GDM1 (cell line): ENCODE results near the gene NUCB1.
A peak's percentile ranks its signal among the peaks of the same experiment; 100 is the strongest.
"Not testable (repeated sequence)": the region's sequence is repeated elsewhere in the genome, so short reads cannot be mapped to it uniquely, and the experiment has no call there.

Source experiments
- DNase-seq: peaks from one replicate; lab custom pipeline; 2025; lab: John Stamatoyannopoulos, UW

The NUCB1 gene

DNA sequence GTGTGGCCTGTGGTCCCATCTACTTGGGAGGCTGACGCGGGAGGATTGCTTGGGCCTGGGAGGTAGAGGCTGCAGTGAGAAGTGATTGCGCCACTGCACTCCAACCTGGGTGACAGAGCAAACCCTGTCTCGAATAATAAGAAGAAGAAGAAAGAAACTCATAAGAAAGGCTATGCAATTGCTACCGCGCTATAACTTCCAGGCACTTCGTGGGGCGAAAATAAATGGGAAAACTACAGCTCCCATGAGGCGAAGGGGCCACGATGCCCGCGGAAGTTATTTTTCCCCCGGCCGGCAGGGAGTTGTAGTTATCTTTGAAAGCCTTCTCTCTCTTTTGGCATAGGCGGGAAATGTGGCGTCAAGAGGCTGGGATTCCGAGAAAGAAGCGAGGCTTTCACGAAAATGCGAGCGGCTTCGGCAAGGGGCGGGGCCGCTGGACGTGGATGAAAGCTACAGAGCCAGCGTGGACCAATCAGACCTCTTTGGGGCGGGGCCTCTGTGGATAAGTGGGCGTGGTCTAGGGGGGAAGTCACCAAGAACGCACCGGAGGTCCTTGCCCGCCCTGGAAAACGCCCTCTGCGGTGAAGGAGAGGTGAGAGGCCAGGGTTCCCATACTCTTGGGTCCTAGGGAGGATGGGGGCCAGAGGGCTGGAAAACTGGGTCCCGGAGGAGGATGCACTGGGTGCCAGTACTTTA is at the start of gene NUCB1:
TSS of gene NUCB1 (plus strand) at position 532 of the 696 bp plus-strand sequence. CDS start 485 bp downstream, outside the sequence.
- peak; percentile 96 for DNase-seq

DNA sequence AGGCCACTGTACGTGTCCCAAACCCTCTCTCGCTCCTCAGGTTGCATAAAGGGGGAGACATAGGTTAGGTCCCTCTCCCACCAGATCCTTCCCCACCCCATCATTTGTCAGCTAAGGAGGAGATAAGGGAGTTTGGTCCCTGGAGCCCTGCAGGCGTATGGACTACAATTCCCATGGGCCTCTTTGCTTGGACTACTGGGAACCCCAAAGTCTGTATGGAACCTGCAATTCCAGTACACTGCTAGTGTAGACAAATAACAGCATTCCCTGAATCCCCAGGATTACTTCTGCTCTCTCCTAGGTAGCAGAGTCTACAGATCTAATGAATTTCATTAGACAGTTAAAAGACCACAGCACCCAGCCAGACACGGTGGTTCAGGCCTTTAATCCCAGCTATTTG is 47.8 kb upstream of the NUCB1 start:
- DNase-seq: no peak

DNA sequence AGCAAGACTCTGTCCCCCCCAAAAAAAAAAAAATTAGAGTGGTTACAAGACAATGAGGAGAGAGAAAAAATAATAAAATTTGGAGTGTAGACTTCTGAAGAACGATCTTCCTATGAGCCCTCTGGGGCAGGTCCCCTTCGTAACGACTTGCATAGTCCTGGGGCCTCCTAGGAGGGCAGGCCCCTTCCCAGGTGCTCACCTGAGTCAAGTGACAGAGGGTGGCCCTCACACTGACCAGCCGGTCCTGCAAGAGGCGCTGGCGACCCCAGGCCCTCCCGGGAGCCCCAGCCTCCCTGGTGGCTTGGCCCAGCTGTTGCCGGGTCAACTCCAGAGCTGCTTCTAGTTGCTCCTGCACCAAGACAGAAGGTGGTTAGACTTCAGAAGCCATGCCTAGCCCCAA is 46.6 kb upstream of the NUCB1 start:
- no peak for DNase-seq

DNA sequence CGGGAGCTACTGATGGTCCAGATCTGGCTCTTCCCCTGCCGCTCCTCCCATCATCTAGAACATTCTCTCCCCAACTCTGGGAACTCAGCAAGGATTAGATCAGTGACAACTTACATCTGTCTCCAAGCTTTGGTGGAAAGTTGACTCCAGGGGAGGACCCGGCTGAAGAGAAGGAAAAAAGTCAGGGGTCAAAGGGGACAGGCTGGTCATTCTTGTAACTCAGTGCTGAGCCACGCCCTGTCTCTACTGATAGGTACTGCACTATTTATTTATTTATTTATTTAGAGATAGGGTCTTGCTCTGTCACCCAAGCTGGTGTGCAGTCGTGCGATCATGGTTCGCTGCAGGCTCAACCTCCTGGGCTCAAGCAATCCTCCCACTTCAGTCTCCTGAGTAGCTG is 46.0 kb upstream of the NUCB1 start:
- no peak for DNase-seq

DNA sequence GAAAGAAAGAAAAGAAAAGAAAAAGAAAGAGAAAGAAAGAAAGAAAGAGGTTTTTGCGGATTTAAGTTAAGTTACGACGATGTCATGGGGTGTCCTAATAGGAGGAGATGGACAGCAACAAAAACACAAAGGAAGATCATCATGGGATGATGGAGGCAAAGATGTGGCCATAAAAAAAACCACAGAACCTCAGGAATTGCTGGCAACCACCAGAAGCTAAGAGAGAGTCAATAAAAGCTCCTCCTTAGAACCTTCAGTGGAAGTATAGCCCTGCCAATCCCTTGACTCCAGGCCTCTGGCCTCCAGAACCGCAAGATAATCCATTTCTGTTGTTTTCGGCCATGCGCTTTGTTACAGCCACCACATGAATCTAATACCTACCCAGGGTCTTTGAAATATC is 43.2 kb upstream of the NUCB1 start:
- DNase-seq: no peak

DNA sequence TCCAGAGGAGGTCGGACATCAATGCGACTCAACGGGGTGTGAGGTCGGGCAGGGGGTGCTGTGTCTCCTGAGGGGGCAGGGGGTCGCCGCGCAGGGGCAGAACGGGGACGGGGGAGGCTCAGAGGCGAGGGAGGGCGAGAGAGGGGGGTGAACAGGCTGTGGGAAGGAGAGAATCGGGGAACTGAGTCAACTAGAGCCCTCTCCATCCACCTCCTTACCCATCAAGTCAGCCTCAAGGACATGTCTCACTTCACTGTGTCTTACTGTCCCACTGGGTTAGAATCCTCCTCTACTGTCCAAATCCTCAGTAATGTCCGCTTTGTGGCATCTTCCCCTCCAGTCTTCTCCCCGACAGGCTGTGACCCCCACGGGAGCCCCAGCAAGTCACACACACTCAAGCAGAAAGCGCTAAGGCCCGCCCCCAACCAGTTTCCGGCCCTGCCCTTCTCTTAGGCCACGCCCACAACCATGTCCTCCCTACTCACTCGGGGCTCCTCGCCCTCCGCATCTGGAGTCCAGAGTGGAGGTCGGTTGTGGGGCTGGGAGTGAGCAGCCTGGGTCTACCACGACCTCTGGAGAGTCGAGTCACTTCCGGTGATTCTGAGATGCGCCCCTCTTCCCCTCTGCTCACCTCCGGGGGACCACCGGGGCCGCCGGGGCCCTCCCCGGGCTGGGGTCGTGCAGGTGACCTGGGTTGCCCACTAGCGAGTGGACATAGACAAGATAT is 41.0 kb upstream of the NUCB1 start:
- peak; percentile 50 for DNase-seq

DNA sequence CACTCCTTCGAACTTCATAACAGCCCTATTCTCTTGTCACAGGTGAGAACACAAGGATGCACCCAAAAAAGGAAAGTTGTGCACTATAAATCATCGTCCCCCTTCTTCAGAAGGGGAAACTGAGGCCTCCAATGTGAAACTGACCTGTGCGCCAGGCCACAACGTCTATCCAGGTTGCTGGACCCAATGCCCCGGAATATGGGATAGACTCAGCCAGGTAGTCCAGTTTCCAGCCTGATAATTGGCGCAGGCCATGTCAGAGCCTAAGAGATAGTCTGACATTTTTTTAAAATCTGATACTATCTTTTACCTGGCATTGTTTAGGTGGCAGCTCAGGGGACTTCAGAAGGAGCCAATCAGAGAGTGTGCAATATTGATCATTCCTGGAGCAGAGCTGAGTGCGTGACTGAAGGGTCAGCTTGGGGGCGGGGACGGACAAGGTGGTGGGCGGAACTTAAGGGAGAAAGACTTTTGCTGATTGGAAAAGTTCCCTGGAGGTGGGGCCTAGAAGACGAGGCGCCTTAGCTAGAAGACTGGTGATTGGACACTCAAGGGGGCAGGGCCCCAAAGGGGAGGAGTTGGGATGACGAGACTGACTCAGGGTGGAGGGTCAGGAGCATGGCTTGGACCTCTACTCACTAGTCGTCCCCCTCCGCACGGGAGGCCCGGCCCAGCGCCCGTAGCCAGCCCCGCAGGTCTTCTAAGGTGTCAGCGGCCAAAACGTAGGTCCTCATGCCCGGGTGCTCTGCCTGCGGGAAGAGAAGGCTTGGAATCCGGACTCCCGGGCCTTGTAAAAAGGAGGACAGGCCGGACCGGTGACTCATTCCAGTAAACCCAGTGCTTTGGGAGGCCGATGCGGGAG is 40.2 kb upstream of the NUCB1 start:
- no peak for DNase-seq

DNA sequence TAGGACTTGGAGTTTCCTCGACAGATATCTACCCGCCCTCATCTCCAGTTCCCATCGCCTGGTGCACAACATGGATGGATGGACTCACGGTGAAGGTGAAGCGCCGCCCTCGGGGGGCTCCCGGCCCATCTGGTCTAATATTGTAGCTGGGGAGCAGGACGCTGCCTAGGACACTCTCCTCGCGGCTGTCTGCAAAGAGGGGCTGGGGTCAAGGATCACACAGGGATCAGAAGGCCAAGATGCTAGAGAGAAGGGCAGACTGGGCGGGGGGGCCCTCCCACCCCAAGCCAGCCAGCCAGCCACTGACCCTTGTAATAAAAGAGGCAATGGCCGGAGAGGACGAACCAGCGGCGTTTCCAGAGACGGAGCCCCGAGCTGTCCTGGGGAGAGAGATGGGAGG is 38.8 kb upstream of the NUCB1 start:
- DNase-seq: no peak

DNA sequence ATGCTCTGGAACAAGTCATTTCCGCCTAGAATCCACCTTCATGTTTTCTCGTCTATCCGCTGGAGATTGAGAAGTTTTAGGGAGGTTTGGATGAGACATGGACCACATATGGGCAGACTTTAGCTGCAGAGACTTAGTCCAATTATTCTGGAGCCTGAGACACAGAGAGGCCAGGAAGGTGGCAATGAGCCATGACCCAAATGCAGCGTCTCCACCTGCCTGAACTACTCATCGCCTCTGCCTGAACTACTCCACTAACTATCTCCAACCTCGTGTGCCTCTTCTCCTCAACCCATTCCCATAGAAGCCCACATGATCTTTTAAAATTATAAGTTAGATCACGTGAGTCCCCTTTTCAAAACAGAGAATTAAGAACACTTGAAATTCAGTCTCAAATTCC is 37.3 kb upstream of the NUCB1 start:
- DNase-seq: no peak

DNA sequence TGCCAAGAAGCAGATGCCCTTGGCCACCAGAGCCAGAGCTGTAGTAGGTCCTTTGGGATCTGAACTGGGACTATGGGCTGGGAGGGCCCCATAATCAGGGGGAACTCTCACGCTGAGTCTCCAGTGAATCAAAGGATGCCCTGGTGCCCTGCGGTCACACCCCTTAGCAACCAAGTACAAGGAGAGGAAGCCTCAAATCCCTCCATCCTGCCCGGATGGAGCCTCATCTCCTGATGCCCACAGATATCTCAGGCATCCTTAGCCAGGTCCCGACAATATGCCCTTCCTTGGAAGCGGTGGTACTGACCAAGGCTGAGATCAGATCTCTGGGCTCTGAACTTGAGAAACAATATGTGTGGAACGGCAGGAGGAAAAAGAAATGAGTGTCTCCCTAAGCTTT is 33.4 kb upstream of the NUCB1 start:
- no peak for DNase-seq

DNA sequence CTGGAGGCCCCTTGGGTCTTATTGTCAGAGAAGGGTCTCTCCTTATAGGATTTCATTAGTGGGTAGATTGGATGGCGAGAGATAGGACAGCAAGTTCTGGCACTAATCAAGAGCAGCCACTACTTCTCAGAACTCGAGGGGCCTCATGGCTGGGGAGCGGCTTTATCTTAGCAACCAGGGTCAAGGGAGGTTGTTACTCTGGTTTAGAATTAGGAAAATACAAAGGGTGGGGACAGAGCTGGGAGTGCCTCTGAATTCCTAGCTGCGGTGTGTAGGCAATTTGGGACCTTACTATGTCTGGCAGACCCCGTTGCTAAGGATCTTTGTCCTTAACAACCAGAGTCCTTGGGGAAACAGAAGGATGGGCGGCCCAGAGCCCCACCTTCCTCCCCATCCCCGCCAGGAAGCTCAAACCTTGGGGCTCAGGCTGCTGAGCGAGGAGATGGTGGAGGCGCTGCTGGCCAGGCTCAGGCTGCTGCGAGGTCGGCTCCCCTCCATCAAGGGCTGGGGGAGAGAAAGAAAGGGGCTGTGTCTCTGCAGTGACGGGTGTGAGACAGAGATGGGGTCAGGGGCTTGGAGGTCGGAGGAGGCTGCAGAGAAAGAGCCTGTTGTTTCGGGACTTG is 32.9 kb upstream of the NUCB1 start:
- DNase-seq: no peak

DNA sequence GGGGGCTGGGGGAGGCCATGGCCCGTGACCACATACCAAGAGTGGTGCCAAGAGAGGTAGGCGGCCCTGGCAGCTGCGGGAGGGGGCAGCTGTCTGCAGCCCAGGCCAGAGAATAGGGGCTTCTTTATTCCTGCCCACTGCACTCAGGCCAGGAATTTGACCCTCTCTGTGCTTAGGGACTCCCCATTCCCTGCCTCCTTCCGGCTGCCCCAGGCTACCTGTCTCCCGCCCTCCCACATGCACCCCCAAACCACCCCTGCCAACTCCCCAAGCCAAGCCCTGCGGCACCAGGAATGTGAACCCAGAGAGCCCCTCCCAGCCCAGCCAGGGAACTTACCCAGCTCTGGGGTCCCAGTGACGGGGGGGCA is 32.4 kb upstream of the NUCB1 start:
- DNase-seq: no peak

DNA sequence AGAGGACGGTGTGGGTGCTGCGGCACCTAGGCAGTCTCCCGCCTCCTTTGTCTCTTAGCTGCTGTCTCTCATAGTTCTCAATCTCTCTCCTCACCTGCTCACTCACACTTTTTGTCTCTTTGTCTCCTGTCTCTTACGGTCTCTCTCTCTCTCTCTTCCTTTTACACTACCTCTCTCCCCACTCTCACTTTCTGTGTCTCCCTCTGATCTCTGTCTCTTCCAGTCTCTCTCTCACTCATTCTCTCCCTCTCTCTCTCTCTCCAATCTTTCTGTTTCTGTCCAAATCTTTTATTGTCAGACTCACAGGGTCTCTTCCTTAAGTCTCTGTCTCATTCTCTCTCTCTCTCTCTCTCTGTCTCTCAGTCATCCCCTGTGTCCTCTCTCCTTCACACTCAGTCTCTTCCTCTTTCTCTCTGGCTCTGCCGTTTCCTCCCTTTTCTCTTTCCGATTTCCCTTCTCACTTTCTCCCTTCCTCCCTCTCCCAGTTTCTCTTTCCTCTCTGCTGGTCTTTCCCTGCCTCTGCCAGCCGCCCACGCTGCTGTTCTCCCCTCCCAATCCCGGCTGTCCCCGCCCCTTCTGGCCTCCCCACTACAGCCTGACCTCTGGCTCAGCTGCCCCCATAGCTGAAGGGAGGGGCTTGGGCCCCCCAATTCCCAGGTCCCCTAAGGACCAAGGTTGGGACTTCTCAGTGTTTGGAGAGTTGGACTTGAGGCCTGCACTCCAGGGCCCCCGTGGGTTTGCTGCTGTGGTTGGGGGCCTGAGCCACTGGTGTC is 31.8 kb upstream of the NUCB1 start, which contains the start of gene PLEKHA4:
TSS of gene PLEKHA4 (minus strand) at position 504 of the 773 bp plus-strand sequence. CDS start 997 bp downstream, outside the sequence.
- no peak for DNase-seq

DNA sequence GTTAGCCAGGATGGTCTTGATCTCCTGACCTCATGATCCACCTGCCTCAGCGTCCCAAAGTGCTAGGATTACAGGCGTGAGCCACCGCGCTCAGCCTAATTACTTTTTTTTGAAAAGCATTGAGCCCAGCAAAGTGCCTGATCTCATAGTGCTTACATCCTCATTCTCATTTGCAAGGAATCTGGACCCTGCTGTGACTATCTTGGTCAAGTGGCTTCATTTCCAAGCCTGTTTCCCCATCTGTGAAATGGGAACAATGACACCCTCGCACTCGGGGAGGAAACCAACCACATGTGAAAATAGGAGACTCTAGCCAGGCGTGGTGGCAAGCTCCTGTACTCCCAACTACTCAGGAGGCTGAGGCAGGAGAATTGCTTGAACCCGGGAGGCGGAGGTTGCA is 30.1 kb upstream of the NUCB1 start:
- no peak for DNase-seq

DNA sequence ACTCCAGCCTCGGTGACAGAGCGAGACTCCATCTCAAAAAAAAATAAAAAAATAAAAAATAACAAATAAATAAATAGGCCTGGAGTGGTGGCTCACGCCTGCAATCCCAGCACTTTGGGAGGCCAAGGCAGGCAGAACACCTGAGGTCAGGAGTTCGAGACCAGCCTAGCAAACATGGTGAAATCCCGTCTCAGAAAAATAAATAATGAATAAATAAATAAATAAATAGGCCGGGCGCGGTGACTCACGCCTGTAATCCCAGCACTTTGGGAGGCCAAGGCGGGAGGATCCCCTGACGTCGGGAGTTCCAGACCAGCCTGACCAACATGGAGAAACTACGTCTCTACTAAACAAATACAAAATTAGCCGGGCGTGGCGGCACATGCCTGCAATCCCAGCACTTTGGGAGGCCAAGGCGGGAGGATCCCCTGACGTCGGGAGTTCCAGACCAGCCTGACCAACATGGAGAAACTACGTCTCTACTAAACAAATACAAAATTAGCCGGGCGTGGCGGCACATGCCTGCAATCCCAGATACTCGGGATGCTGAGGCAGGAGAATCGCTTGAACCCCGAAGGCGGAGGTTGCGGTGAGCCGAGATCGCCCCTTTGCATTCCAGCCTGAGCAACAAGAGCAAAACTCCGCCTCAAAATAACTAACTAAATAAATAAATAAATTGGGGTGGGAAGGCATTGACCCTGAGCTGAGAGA is 28.5 kb upstream of the NUCB1 start:
- DNase-seq: not testable (repeated sequence)

DNA sequence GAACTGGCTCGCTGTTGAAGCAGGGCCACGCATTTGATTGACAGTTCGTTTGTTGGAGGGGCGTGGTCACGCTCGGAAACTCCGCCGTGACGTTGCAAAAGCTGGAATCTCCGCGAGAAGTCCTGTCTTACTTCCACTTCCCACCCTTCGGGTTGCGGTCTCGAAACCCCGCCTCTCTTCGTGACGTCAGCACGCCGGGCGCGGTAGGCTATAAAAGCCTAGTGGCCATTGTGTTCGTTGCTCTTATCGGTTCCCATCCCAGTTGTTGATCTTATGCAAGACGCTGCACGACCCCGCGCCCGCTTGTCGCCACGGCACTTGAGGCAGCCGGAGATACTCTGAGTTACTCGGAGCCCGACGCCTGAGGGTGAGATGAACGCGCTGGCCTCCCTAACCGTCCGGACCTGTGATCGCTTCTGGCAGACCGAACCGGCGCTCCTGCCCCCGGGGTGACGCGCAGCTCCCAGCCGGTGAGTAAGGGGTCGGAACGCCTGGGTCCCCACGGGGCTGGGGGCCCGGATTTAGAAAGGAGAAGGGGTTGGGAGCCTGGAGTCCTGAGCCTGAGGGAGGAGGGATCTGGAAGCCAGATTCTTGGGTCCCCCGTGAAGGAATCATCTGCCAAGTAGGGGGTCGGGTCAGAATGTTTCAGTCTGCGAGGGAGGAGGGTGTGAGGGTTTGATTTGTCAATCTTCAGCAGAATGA is 27.8 kb upstream of the NUCB1 start, which contains the start of gene PPP1R15A:
TSS of gene PPP1R15A (plus strand) at position 240 of the 702 bp plus-strand sequence. CDS start 813 bp downstream, outside the sequence.
- DNase-seq: peak; percentile 93

DNA sequence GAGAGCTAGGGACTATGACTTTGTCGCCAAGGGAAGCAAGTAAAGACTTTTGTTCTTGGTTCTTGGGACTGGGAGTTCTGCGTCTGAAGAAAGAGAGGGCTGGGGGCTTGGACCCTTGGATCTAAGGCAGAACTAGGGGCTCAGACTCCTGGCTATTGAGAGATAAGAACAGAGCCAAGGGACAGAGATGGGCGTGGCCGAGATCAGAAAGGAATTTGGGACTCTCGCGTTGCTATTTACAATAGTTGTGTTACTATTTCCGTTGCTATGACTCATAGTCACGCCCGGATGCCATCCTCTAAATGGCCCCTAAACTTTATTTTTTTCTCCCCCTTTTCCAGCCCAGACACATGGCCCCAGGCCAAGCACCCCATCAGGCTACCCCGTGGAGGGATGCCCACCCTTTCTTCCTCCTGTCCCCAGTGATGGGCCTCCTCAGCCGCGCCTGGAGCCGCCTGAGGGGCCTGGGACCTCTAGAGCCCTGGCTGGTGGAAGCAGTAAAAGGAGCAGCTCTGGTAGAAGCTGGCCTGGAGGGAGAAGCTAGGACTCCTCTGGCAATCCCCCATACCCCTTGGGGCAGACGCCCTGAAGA is 27.1 kb upstream of the NUCB1 start:
- DNase-seq: peak; percentile 27

DNA sequence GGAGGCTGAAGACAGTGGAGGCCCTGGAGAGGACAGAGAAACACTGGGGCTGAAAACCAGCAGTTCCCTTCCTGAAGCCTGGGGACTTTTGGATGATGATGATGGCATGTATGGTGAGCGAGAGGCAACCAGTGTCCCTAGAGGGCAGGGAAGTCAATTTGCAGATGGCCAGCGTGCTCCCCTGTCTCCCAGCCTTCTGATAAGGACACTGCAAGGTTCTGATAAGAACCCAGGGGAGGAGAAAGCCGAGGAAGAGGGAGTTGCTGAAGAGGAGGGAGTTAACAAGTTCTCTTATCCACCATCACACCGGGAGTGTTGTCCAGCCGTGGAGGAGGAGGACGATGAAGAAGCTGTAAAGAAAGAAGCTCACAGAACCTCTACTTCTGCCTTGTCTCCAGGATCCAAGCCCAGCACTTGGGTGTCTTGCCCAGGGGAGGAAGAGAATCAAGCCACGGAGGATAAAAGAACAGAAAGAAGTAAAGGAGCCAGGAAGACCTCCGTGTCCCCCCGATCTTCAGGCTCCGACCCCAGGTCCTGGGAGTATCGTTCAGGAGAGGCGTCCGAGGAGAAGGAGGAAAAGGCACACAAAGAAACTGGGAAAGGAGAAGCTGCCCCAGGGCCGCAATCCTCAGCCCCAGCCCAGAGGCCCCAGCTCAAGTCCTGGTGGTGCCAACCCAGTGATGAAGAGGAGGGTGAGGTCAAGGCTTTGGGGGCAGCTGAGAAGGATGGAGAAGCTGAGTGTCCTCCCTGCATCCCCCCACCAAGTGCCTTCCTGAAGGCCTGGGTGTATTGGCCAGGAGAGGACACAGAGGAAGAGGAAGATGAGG is 26.4 kb upstream of the NUCB1 start:
- no peak for DNase-seq
